ENCODE measurements around the gene SYNE1. TPM values are rescaled to one million over a fixed set of nuclear protein-coding genes. Genes with fewer than 3 reads are reported as not detected.

The SYNE1 gene
- total RNA-seq, 1 experiment from 2014 or later, result 3.0 TPM

DNA sequence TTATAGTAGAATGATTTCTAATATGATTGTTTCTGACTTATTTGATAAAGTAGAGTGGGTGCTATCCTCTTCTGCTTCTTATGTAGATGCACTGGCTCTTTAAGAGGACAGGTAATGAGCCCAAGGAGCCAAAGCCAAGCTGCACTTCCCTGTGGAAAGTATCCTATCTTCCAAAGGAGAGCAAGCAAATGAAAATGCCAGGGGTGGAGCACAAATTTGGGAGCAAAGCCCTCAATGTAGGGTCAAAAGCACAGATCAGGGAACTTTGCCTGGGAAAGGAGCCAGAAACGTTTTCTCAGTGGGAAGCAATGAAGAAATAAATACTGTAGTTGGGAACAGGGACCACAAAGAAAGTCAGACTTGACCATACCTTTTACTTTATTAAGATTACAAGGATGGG, 242.9 kb downstream of the SYNE1 start:
- H2BK20ac ChIP-seq (ENCODE audit: low read depth, low read length, poor library complexity, severe bottlenecking), result no peak overlapping the region
- no peak overlapping the region for H3K56ac ChIP-seq (ENCODE audit: insufficient read length, low read depth, low read length)
- no peak overlapping the region for H3T11ph ChIP-seq (ENCODE audit: low read length)
- H3K9me3 ChIP-seq (ENCODE audit: control insufficient read depth, low read depth, low read length), result no peaks in the 10 kb centered on the region
- no peak overlapping the region; a peak in 1 of 7 replicates for H3K27ac Mint-ChIP-seq
- no peak overlapping the region for H3K9ac ChIP-seq (ENCODE audit: extremely low read depth, insufficient read length, low read length)
- no CpG with 5 or more reads among the region's 1 CpG for WGBS (ENCODE audit: extremely low coverage, insufficient read length, low lambda C conversion rate)
- H4K20me1 ChIP-seq (ENCODE audit: control insufficient read depth, insufficient read depth, insufficient read length), result no peaks in the 10 kb centered on the region
- H2BK5ac ChIP-seq (ENCODE audit: insufficient read length, low read length), result no peak overlapping the region
- TF ChIP-seq, protein P1, sequence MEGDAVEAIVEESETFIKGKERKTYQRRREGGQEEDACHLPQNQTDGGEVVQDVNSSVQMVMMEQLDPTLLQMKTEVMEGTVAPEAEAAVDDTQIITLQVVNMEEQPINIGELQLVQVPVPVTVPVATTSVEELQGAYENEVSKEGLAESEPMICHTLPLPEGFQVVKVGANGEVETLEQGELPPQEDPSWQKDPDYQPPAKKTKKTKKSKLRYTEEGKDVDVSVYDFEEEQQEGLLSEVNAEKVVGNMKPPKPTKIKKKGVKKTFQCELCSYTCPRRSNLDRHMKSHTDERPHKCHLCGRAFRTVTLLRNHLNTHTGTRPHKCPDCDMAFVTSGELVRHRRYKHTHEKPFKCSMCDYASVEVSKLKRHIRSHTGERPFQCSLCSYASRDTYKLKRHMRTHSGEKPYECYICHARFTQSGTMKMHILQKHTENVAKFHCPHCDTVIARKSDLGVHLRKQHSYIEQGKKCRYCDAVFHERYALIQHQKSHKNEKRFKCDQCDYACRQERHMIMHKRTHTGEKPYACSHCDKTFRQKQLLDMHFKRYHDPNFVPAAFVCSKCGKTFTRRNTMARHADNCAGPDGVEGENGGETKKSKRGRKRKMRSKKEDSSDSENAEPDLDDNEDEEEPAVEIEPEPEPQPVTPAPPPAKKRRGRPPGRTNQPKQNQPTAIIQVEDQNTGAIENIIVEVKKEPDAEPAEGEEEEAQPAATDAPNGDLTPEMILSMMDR (conservative IDR thresholded peaks at IDR 0.05), result no peak
- H3K27ac ChIP-seq (ENCODE audit: insufficient read length, low read depth, low read length), result no peak overlapping the region
- H3K27me3 Mint-ChIP-seq (ENCODE audit: low read depth), result no peaks in the 10 kb centered on the region
- DNase-seq, result no peak
- no peak overlapping the region for H2AK5ac ChIP-seq (ENCODE audit: insufficient read length, low read length)
- H2AFZ ChIP-seq (ENCODE audit: low read length), result no peak overlapping the region
- no peak overlapping the region for H3K23ac ChIP-seq (ENCODE audit: insufficient read length, low read depth, low read length)
- H3K36me3 Mint-ChIP-seq (ENCODE audit: insufficient read depth in 1 of 3, low read depth in 3 of 3), result no peaks in the 10 kb centered on the region
- no peak overlapping the region for H2BK120ac ChIP-seq (ENCODE audit: low read depth, low read length, poor library complexity, severe bottlenecking)
- no peak overlapping the region for H3K4ac ChIP-seq (ENCODE audit: low read depth, low read length)
- peaks cover 4 to 9% of the 10 kb centered on the region in 2 experiments; a peak in 3 of 4 replicates for H3K4me1 Mint-ChIP-seq
- H4K8ac ChIP-seq (replicated peaks; ENCODE audit: insufficient read length, low read depth, low read length), result no peak overlapping the region
- no peak overlapping the region for H3K18ac ChIP-seq (ENCODE audit: insufficient read length, low read depth, low read length)
- no peak overlapping the region for H2BK12ac ChIP-seq (ENCODE audit: insufficient read length, low read depth, low read length)
- no peaks in the 10 kb centered on the region for H3K9me3 Mint-ChIP-seq
- no peak overlapping the region for H4K91ac ChIP-seq (ENCODE audit: insufficient read length, low read depth, low read length)
- no peak overlapping the region for H3K4me3 Mint-ChIP-seq
- no peak overlapping the region for H4K5ac ChIP-seq (ENCODE audit: insufficient read length, low read depth, low read length)
- no peaks in the 10 kb centered on the region for H3K4me1 ChIP-seq (ENCODE audit: insufficient read depth, low read length)
- H3K79me1 ChIP-seq (ENCODE audit: insufficient read depth, low read depth, low read length, poor library complexity, severe bottlenecking), result no peaks in the 10 kb centered on the region
- no peaks in the 10 kb centered on the region for H3K79me2 ChIP-seq (ENCODE audit: insufficient read depth, low read length)
- H2BK15ac ChIP-seq (ENCODE audit: low read depth, low read length), result no peak overlapping the region
- no peaks in the 10 kb centered on the region for H3K27me3 ChIP-seq (ENCODE audit: insufficient read depth, low read length)
- no peak overlapping the region for H3K14ac ChIP-seq (ENCODE audit: insufficient read depth, low read length)
- H3K4me2 ChIP-seq (ENCODE audit: insufficient read depth, insufficient read length, low read length), result no peak overlapping the region
- no peaks in the 10 kb centered on the region for H3K23me2 ChIP-seq (ENCODE audit: insufficient read length, low read depth, low read length, poor library complexity, severe bottlenecking)
